GM19463 (cell line): ENCODE results near the gene PTGES3L.
"Not testable (repeated sequence)": the region's sequence is repeated elsewhere in the genome, so short reads cannot be mapped to it uniquely, and the experiment has no call there.

Experiments used
- ATAC-seq: cut with Tn5 transposase; IDR thresholded peaks from one replicate; pipeline ENCODE4 v1.9.1; 2021; ENCODE audit warnings: mild to moderate bottlenecking, moderate library complexity; ENCODE audit not compliant: unreplicated experiment

PTGES3L gene

GRCh38 chr17:42982266-42982665 is 2.4 kb upstream of the PTGES3L start:
- no peak for ATAC-seq

GRCh38 chr17:42980766-42981397 is 1.0 kb upstream of the PTGES3L start:
- peak; percentile 27 for ATAC-seq

GRCh38 chr17:42980274-42980765 is 440 bp upstream of the PTGES3L start, which contains the start of gene RUNDC1:
TSS of gene RUNDC1 (plus strand) at chr17:42980565. CDS start at chr17:42980577, 12 bp downstream.
- peak; percentile 70 for ATAC-seq

GRCh38 chr17:42975701-42976100 is 4.2 kb downstream of the PTGES3L start:
- not testable (repeated sequence) for ATAC-seq

GRCh38 chr17:42975265-42975664 is 4.6 kb downstream of the PTGES3L start:
- no peak for ATAC-seq

GRCh38 chr17:42973323-42973722 is 6.6 kb downstream of the PTGES3L start:
- not testable (repeated sequence) for ATAC-seq

GRCh38 chr17:42971589-42971988 is 8.3 kb downstream of the PTGES3L start:
- ATAC-seq = no peak

GRCh38 chr17:42969001-42969581 is 10.8 kb downstream of the PTGES3L start:
- ATAC-seq = no peak

- no peak for ATAC-seq
Measured at GRCh38 chr17:42967925-42968324, 12.0 kb downstream of the PTGES3L start.

GRCh38 chr17:42964161-42964932 is 15.5 kb downstream of the PTGES3L start, which contains the start of gene AARSD1:
TSS of gene AARSD1 (minus strand) at chr17:42964454. CDS start at chr17:42964440, 14 bp downstream.
- ATAC-seq = peak; percentile 76

- ATAC-seq = no peak
Measured at GRCh38 chr17:42953669-42954068, 26.2 kb downstream of the PTGES3L start.

GRCh38 chr17:42950044-42950783 is 29.7 kb downstream of the PTGES3L start:
- ATAC-seq = no peak

GRCh38 chr17:42946812-42947211 is 33.1 kb downstream of the PTGES3L start:
- ATAC-seq = no peak

GRCh38 chr17:42944211-42944610 is 35.7 kb downstream of the PTGES3L start:
- no peak for ATAC-seq

- ATAC-seq = no peak
Measured at GRCh38 chr17:42937712-42938596, 41.9 kb downstream of the PTGES3L start.

- ATAC-seq = no peak
Measured at GRCh38 chr17:42929497-42929844, 50.4 kb downstream of the PTGES3L start.

GRCh38 chr17:42928714-42929496 is 51.0 kb downstream of the PTGES3L start:
- ATAC-seq = no peak

GRCh38 chr17:42924891-42925290 is 55.0 kb downstream of the PTGES3L start:
- no peak for ATAC-seq

GRCh38 chr17:42923472-42923871 is 56.4 kb downstream of the PTGES3L start:
- ATAC-seq = not testable (repeated sequence)
